Measurements from ENCODE around the gene CCNB1IP1. TPM values are rescaled to one million over a fixed set of nuclear protein-coding genes. Genes with fewer than 3 reads are reported as not detected.

CCNB1IP1 gene
- total RNA-seq, 1 experiment from 2014 or later: 77.0 TPM

DNA sequence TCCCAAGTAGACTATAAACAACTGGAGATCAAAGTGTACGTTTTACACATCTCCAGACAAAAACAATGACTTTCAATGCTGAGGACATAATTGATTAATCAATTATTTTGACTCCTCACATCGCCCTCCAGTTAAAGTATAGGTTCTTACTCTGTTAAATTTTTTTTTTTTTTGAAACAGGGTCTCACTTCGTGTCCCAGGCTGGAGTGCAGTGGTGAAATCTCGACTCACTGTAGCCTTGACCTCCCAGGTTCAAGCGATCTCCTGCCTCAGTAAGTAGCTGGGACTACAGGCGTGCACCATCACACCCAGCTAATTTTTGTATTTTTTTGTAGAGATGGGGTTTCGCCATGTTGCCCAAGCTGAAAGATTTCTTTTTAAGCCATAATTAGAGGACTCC lies 938 bp upstream of the CCNB1IP1 start:
- CTCF ChIA-PET: interaction anchor here (0.9 to 1.5 kb wide), 3 partner anchors 55 to 274 kb away, joined by 3 read pairs; no protein-coding TSS in a partner anchor
- Histone ChIP-seq H3K4me2 (ENCODE audit: low read length) (peak overlapping the region; percentile 79; the same call in 1 of the 2 replicates), H3K4me3 (replicated peaks in 1 of 2; ENCODE audit: low read depth in 1 of 2, low read length in 2 of 2) (no peak overlapping the region), H3K4me1 (ENCODE audit: control insufficient read depth in 1 of 2, insufficient read depth in 2 of 2, low read length in 2 of 2) (peaks cover 12% of the 10 kb centered on the region in 2 experiments), H3K27ac (ENCODE audit: low read depth, low read length) (no peak overlapping the region), H3K36me3 (ENCODE audit: control insufficient read depth in 1 of 2, insufficient read depth in 2 of 2, low read length in 2 of 2) (peaks cover 6 to 11% of the 10 kb centered on the region in 2 experiments), H2AFZ (ENCODE audit: low read depth, low read length, poor library complexity, severe bottlenecking) (peak overlapping the region; percentile 55), H3K79me2 (ENCODE audit: insufficient read depth, low read length) (peaks cover 41% of the 10 kb centered on the region), H4K20me1 (ENCODE audit: insufficient read depth) (no peaks in the 10 kb centered on the region), H3K9ac (ENCODE audit: low read length) (0 out of 2 replicates have a peak overlapping the region, but pooled peaks have one; percentile 90), H3K9me2 (ENCODE audit: insufficient read depth) (no peaks in the 10 kb centered on the region), H3K9me3 (ENCODE audit: control insufficient read depth in 1 of 2, insufficient read depth in 1 of 2, low read depth in 1 of 2, low read length in 2 of 2) (no peaks in the 10 kb centered on the region), H3K27me3 (ENCODE audit: insufficient read depth, low read length) (no peaks in the 10 kb centered on the region)
- RAD21 ChIA-PET (ENCODE audit: low non-redundant PET in 1 of 2, low total read pairs in 2 of 2, uncharacterized antibody in 2 of 2, unreplicated experiment in 2 of 2): interaction anchor here in 1 of 2 experiments (0.6 kb wide), 1 partner anchor 275 kb away, joined by 3 read pairs; no protein-coding TSS in a partner anchor
- no TSS peak for BruUV-seq (replicated peaks)
- DNase-seq (ENCODE audit: low read depth, low spot score) (no peak), ATAC-seq (no peak)
- no peak for TF ChIP-seq SIN3A (IDR thresholded peaks at IDR 0.05; ENCODE audit: low read depth)
- TF ChIP-seq ELF1 (IDR thresholded peaks at IDR 0.05; ENCODE audit: borderline replicate concordance, low read depth): no peak
- TF ChIP-seq EZH2 (IDR thresholded peaks at IDR 0.05): no peak
- no peak for TF ChIP-seq YY1 (IDR thresholded peaks at IDR 0.05; ENCODE audit: extremely low read depth, insufficient replicate concordance, low read depth, low read length)
- no peak for TF ChIP-seq EGR1 (IDR thresholded peaks at IDR 0.05; ENCODE audit: low read depth)
- TF ChIP-seq, protein P1, sequence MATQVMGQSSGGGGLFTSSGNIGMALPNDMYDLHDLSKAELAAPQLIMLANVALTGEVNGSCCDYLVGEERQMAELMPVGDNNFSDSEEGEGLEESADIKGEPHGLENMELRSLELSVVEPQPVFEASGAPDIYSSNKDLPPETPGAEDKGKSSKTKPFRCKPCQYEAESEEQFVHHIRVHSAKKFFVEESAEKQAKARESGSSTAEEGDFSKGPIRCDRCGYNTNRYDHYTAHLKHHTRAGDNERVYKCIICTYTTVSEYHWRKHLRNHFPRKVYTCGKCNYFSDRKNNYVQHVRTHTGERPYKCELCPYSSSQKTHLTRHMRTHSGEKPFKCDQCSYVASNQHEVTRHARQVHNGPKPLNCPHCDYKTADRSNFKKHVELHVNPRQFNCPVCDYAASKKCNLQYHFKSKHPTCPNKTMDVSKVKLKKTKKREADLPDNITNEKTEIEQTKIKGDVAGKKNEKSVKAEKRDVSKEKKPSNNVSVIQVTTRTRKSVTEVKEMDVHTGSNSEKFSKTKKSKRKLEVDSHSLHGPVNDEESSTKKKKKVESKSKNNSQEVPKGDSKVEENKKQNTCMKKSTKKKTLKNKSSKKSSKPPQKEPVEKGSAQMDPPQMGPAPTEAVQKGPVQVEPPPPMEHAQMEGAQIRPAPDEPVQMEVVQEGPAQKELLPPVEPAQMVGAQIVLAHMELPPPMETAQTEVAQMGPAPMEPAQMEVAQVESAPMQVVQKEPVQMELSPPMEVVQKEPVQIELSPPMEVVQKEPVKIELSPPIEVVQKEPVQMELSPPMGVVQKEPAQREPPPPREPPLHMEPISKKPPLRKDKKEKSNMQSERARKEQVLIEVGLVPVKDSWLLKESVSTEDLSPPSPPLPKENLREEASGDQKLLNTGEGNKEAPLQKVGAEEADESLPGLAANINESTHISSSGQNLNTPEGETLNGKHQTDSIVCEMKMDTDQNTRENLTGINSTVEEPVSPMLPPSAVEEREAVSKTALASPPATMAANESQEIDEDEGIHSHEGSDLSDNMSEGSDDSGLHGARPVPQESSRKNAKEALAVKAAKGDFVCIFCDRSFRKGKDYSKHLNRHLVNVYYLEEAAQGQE (IDR thresholded peaks at IDR 0.05; ENCODE audit: low read depth): no peak
- no peak for TF ChIP-seq SRF (IDR thresholded peaks at IDR 0.05; ENCODE audit: low read depth)
- no peak for TF ChIP-seq FOSL1 (IDR thresholded peaks at IDR 0.05; ENCODE audit: low read depth)
- TF ChIP-seq POLR2A (IDR thresholded peaks at IDR 0.05; ENCODE audit: borderline replicate concordance, extremely low read depth, insufficient read depth, insufficient read length): no peak
- TF ChIP-seq RAD21 (IDR thresholded peaks at IDR 0.05; ENCODE audit: low read depth): no peak
- POLR2A ChIA-PET: interaction anchor here (3.0 kb wide), 1 partner anchor 9 kb away, joined by 41 read pairs; the partner anchor contains the start of gene PARP2
- intact Hi-C loops (cut with micrococcal nuclease): no loop called here
